Measurements from ENCODE around the gene ACAP2.

ACAP2 gene

DNA sequence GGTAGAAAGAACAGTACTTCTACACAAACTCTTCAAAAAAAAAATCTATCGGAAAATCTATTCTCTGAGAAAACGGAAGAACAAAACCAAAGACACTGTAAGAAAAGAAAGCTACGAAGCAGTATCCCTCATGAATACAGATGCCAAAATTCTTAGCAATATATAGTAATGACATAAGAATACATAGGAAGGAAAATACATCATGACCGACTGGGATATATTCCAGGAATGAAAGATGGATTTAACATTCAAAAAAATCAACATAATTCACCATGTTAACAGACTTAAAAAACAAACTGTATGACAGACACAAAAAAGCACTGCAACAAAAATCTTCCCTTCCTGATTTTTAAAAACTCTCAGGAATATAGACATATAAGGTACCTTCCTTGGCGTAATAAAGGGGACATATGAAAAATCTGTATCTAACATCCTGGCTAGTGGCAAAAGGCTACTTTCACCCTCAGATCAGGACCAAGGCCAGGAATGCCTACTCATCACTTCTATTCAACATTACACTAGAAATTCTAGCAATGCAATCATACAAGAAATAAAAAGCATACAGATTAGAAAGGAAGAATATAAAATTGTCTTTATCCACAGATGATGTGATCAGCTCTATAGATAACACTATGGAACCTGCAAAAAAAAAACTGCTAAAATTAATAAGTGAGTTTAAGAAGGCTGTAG lies 94.2 kb downstream of the ACAP2 start:
- DNase-seq (ENCODE audit: low read depth): no peak
- H3K4me3 ChIP-seq (ENCODE audit: control insufficient read depth, low read depth, low read length): no peak overlapping the region
- TF ChIP-seq, protein P1, sequence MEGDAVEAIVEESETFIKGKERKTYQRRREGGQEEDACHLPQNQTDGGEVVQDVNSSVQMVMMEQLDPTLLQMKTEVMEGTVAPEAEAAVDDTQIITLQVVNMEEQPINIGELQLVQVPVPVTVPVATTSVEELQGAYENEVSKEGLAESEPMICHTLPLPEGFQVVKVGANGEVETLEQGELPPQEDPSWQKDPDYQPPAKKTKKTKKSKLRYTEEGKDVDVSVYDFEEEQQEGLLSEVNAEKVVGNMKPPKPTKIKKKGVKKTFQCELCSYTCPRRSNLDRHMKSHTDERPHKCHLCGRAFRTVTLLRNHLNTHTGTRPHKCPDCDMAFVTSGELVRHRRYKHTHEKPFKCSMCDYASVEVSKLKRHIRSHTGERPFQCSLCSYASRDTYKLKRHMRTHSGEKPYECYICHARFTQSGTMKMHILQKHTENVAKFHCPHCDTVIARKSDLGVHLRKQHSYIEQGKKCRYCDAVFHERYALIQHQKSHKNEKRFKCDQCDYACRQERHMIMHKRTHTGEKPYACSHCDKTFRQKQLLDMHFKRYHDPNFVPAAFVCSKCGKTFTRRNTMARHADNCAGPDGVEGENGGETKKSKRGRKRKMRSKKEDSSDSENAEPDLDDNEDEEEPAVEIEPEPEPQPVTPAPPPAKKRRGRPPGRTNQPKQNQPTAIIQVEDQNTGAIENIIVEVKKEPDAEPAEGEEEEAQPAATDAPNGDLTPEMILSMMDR (conservative IDR thresholded peaks at IDR 0.05; ENCODE audit: control insufficient read depth, insufficient read depth, low read depth, low read length): no peak

DNA sequence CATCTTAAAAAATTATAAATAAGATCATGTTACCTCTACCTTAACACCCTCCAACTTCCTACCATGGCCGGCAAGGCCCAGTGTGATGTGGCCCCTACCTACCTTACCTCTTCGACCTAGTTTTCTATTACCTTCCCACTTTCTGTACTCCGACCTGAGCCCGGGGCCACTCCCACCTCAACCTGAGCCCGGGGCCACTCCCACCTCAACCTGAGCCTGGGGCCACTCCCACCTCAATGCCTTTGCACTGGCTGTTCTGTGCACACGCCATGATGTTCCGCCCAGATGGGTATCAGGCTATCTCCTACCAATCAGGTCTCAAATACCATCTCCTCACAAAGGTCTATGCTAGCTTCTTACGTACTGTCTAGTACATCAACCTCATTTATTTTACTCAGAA lies 105.1 kb downstream of the ACAP2 start:
- no peak overlapping the region for H3K4me3 ChIP-seq (ENCODE audit: control insufficient read depth, low read depth, low read length)
- DNase-seq (ENCODE audit: low read depth): no peak
- TF ChIP-seq, protein P1 (conservative IDR thresholded peaks at IDR 0.05; ENCODE audit: control insufficient read depth, insufficient read depth, low read depth, low read length): no peak

DNA sequence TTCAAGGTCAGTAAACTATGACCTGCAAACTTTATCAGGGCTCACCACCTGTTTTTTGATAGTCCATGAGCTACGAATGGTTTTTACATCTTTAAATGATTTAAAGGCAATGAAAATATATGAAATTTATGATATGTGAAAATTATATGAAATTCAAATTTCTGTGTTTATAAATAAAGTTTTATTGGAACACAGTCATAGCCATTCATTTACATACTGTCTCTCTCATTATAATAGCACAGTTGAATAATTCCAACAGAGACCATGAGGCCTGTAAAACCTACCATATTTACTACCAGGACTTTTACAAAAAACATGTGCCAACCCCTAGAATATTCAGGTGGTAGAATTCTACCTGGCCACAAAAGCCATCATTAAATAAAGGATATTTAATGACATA lies 107.9 kb downstream of the ACAP2 start:
- TF ChIP-seq, protein P1 (conservative IDR thresholded peaks at IDR 0.05; ENCODE audit: control insufficient read depth, insufficient read depth, low read depth, low read length): no peak
- no peak overlapping the region for H3K4me3 ChIP-seq (ENCODE audit: control insufficient read depth, low read depth, low read length)
- DNase-seq (ENCODE audit: low read depth): no peak

DNA sequence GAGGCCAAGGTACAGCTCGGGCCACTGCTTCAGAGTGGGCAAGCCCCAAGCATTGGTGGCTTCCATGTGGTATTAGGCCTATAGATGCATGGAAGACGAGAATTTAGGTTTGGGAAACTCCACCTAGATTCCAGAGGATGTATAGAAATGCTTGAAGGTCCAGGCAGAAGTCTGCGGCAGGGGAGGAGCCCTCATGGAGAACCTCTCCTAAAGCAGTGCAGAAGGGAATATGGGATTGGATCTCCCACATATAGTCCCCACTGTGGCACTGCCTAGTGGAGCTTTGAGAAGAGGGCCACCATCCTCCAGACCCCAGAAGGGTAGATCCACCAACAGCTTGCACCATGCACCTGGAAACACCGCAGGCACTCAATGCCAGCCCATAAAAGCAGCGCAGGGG lies 123.8 kb downstream of the ACAP2 start:
- TF ChIP-seq, protein P1 (conservative IDR thresholded peaks at IDR 0.05; ENCODE audit: control insufficient read depth, insufficient read depth, low read depth, low read length): no peak
- DNase-seq (ENCODE audit: low read depth): no peak
- no peak overlapping the region for H3K4me3 ChIP-seq (ENCODE audit: control insufficient read depth, low read depth, low read length)

DNA sequence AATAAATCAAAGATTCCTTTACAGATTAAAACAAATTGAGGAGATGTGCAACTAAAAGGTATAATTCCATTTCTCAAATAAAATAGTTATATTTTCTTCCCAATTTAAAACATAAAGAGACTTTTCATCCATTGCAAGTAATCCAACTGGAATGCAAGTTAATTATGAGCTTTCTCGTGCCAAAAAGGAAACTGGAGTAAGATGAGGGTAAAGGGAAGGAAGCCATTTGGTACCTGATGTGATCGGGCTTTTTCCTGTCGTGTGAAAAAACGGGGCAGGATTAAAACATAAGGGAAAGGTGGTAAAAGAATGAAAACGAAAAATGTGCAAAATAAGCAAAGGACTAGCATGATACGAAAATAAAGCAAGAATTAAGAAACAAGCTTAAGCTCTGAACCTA lies 130.1 kb downstream of the ACAP2 start:
- TF ChIP-seq, protein P1 (conservative IDR thresholded peaks at IDR 0.05; ENCODE audit: control insufficient read depth, insufficient read depth, low read depth, low read length): no peak
- DNase-seq (ENCODE audit: low read depth): no peak
- H3K4me3 ChIP-seq (ENCODE audit: control insufficient read depth, low read depth, low read length): no peak overlapping the region

DNA sequence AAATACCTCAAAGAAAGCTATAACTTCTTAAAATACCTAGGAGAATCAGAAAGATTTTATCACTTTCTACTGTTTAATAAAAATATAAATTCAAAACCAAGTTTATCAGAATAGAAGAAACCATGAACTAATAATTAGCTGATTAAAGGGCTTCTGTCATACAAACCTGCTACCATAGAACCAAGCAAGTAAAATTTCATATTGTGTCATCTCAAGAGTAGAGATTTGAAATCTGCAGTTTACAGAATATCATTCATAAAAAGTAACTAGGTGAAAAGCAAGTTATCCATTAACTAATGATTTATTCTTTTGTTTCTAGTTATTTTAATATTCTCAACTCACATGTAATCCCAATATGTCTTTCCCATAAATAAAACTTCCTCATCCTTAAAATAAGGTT lies 135.1 kb downstream of the ACAP2 start:
- H3K4me3 ChIP-seq (ENCODE audit: control insufficient read depth, low read depth, low read length): no peak overlapping the region
- DNase-seq (ENCODE audit: low read depth): no peak
- TF ChIP-seq, protein P1 (conservative IDR thresholded peaks at IDR 0.05; ENCODE audit: control insufficient read depth, insufficient read depth, low read depth, low read length): no peak

DNA sequence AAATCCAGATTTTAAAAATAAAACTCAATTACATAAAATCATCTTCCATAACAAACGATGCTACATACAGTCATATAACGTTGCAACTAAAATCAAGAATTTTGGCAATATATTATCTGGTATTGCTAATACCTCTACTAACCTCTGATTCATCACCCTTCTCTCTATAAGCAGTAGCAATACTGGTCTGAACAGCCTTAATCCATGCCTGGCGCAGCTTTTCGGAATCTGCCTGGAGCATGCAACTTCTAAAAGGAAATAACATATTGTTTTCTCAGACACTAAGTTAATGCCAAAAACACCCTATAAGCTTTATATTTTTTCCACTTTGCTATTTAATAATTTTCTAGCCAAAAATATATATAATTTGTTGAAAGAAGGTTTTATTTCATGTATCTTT lies 136.5 kb downstream of the ACAP2 start:
- no peak for DNase-seq (ENCODE audit: low read depth)
- H3K4me3 ChIP-seq (ENCODE audit: control insufficient read depth, low read depth, low read length): no peak overlapping the region
- TF ChIP-seq, protein P1 (conservative IDR thresholded peaks at IDR 0.05; ENCODE audit: control insufficient read depth, insufficient read depth, low read depth, low read length): no peak

All from fibroblast of mammary gland (primary cell).